Prostate gland (tissue), 2 donors: Measurements from ENCODE around the gene CLP1.

Experiments
- POLR2AphosphoS5 ChIP-seq: sonication (generic); formaldehyde crosslinking; IDR thresholded peaks from one replicate; pipeline ENCODE4 v1.6.1; 2017; ENCODE audit warnings: antibody characterized with exemption
- TF ChIP-seq, protein P1 (sequence below), 4 experiments: fragments of 200-600 bp in 2 of 4; fragments of 450-650 bp in 2 of 4; sonication (generic) in 2 of 4; IDR thresholded peaks; 1 replicate in 3 of 4; 2 replicates in 1 of 4; pipeline ENCODE4 v1.5.1; 2016 to 2019; ENCODE audit warnings: antibody characterized with exemption in 4 of 4, mild to moderate bottlenecking in 2 of 4, moderate library complexity in 2 of 4

DNA sequence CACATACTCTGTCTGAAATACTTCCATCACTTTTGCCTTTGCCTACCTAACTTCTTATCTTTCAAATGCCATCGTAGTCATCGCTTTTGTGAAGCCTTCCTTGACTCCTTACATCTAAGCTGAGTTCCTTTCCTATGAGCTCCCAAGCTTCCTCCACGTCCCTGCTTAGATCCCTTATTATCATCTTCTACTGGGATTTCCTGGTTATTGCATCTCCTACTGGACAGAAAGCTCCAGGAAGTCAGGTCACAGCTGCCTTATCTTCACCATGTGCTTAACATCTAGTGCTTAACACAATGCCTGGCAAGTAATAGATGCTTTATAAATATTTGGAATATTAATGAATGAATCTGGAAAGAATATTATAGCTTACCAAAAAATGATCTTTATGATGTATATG, 13.8 kb upstream of the CLP1 start:
- TF ChIP-seq, protein P1, sequence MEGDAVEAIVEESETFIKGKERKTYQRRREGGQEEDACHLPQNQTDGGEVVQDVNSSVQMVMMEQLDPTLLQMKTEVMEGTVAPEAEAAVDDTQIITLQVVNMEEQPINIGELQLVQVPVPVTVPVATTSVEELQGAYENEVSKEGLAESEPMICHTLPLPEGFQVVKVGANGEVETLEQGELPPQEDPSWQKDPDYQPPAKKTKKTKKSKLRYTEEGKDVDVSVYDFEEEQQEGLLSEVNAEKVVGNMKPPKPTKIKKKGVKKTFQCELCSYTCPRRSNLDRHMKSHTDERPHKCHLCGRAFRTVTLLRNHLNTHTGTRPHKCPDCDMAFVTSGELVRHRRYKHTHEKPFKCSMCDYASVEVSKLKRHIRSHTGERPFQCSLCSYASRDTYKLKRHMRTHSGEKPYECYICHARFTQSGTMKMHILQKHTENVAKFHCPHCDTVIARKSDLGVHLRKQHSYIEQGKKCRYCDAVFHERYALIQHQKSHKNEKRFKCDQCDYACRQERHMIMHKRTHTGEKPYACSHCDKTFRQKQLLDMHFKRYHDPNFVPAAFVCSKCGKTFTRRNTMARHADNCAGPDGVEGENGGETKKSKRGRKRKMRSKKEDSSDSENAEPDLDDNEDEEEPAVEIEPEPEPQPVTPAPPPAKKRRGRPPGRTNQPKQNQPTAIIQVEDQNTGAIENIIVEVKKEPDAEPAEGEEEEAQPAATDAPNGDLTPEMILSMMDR (IDR thresholded peaks at IDR 0.05), result no peak
- TF ChIP-seq POLR2AphosphoS5, result no peak
